Activated CD8-positive, alpha-beta T cell treated with anti-CD3 and anti-CD28 coated beads for 36 hours (primary cell): ENCODE measurements around the gene OSTF1. TPM values are rescaled to one million over a fixed set of nuclear protein-coding genes. Genes with fewer than 3 reads are reported as not detected.

ENCODE experiments used
- ATAC-seq: fragments of 200-7000 bp; cut with Tn5 transposase; one replicate; pipeline ENCODE4 v1.10.0; 2021; ENCODE audit warnings: mild to moderate bottlenecking, moderate library complexity
- CTCF ChIA-PET: fragments of 350-600 bp; sonication (Branson Sonifier 250); formaldehyde crosslinking; loops from one replicate; lab custom pipeline; 2021; ENCODE audit warnings: antibody characterized with exemption; lab: Charles Lee
- POLR2A ChIA-PET: fragments of 350-600 bp; sonication (Branson Sonifier 250); formaldehyde crosslinking; loops from one replicate; lab custom pipeline; 2021; ENCODE audit warnings: antibody characterized with exemption; lab: Charles Lee
- DNase-seq: peaks from one replicate; pipeline ENCODE4 v3.0.0-alpha.2; 2020
- H3K27ac Mint-ChIP-seq: one replicate; pipeline ENCODE4 v1.8.0; 2021; ENCODE audit warnings: mild to moderate bottlenecking, mixed read lengths
- H3K27me3 Mint-ChIP-seq: one replicate; pipeline ENCODE4 v1.8.0; 2021; ENCODE audit warnings: mixed read lengths
- H3K36me3 Mint-ChIP-seq: one replicate; pipeline ENCODE4 v1.8.0; 2021; ENCODE audit warnings: low read depth, mixed read lengths
- H3K4me1 Mint-ChIP-seq: one replicate; pipeline ENCODE4 v1.8.0; 2021; ENCODE audit warnings: low read depth, mixed read lengths
- H3K4me3 Mint-ChIP-seq: one replicate; pipeline ENCODE4 v1.8.0; 2021; ENCODE audit warnings: mild to moderate bottlenecking, moderate library complexity, mixed read lengths
- H3K9me3 Mint-ChIP-seq: one replicate; pipeline ENCODE4 v1.8.0; 2021; ENCODE audit warnings: mixed read lengths
- intact Hi-C: fragments of 100-400 bp; cut with micrococcal nuclease; formaldehyde crosslinking; loops from one replicate; pipeline ENCODE4 v1.10.0; 2022
- total RNA-seq, 2 experiments: library from RNA; stranded (reverse); gene quantifications; one replicate each; pipeline ENCODE4 v1.2.3, GENCODE V29; 2021
- TF ChIP-seq, protein P1 (sequence below): fragments of 200-600 bp; IDR thresholded peaks from one replicate; pipeline ENCODE4 v1.8.0; 2022; ENCODE audit warnings: antibody characterized with exemption, mild to moderate bottlenecking

Gene OSTF1
- total RNA-seq, 2 experiments from 2014 or later = 52.2 to 55.3 TPM

- Mint-ChIP-seq H3K36me3 (peaks cover 4% of the 10 kb centered on the region), H3K9me3 (no peaks in the 10 kb centered on the region), H3K27ac (peak overlapping the region; percentile 60), H3K4me3 (peak overlapping the region; percentile 5), H3K4me1 (peaks cover 61% of the 10 kb centered on the region), H3K27me3 (no peaks in the 10 kb centered on the region)
- intact Hi-C loops = no loop called here
- ChIA-PET POLR2A (interaction anchor here (0.6 to 1.7 kb wide), 8 partner anchors 8 to 141 kb away, joined by 3 to 10 read pairs (median 3); no protein-coding TSS in a partner anchor), CTCF (interaction anchor here (0.6 to 1.8 kb wide), 7 partner anchors 10 to 93 kb away, joined by 3 to 8 read pairs (median 3); partner anchors contain the start of gene CARNMT1)
- TF ChIP-seq, protein P1, sequence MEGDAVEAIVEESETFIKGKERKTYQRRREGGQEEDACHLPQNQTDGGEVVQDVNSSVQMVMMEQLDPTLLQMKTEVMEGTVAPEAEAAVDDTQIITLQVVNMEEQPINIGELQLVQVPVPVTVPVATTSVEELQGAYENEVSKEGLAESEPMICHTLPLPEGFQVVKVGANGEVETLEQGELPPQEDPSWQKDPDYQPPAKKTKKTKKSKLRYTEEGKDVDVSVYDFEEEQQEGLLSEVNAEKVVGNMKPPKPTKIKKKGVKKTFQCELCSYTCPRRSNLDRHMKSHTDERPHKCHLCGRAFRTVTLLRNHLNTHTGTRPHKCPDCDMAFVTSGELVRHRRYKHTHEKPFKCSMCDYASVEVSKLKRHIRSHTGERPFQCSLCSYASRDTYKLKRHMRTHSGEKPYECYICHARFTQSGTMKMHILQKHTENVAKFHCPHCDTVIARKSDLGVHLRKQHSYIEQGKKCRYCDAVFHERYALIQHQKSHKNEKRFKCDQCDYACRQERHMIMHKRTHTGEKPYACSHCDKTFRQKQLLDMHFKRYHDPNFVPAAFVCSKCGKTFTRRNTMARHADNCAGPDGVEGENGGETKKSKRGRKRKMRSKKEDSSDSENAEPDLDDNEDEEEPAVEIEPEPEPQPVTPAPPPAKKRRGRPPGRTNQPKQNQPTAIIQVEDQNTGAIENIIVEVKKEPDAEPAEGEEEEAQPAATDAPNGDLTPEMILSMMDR = no peak
- DNase-seq = no peak
- no peak for ATAC-seq
Measured at GRCh38 chr9:75092766-75093165, 4.5 kb downstream of the OSTF1 start.

GRCh38 chr9:75096796-75097195 is 8.5 kb downstream of the OSTF1 start:
- CTCF ChIA-PET = no interaction called here
- H3K4me3 Mint-ChIP-seq = no peak overlapping the region
- intact Hi-C loops = no loop called here
- no peak for ATAC-seq
- H3K27ac Mint-ChIP-seq = no peak overlapping the region
- peaks cover 59% of the 10 kb centered on the region for H3K4me1 Mint-ChIP-seq
- TF ChIP-seq, protein P1 = no peak
- no peaks in the 10 kb centered on the region for H3K27me3 Mint-ChIP-seq
- peaks cover 4% of the 10 kb centered on the region for H3K36me3 Mint-ChIP-seq
- POLR2A ChIA-PET = interaction anchor here (1.4 to 1.5 kb wide), 2 partner anchors 11 to 14 kb away, joined by 3 read pairs; no protein-coding TSS in a partner anchor
- no peaks in the 10 kb centered on the region for H3K9me3 Mint-ChIP-seq
- no peak for DNase-seq

- Mint-ChIP-seq H3K27ac (peak overlapping the region; percentile 62), H3K36me3 (peaks cover 11% of the 10 kb centered on the region)
- ATAC-seq = no peak
Measured at GRCh38 chr9:75101004-75101588, 12.8 kb downstream of the OSTF1 start.

DNA sequence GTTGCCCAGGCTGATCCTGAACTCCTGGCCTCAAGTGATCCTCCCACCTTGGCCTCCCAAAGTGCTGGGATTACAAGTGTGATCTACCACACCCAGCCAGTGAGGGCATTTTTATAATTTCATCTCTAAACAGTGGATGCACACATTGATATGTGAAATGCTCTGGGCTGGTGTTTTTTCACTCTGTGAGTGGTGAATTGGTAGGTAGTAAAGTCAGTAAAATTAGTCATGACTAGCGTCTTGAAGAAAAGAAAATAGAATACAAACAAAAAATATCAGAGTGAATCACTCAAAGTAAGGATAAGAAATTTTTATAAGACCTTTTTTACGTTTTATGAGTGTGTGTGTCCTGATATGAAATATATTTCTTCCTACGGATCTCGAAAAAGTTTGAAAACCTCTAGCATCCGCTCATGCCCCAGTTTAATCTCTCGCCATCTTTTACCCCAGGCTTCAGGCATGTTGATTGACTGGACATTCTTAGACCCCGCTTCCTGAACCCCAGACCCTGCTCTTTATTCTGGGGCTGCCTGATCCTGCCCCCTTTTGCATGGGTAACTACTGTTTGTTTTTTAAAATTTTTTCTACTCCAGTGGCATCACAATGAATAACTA is 14.0 kb downstream of the OSTF1 start:
- ChIA-PET CTCF (interaction anchor here (1.2 to 1.5 kb wide), 4 partner anchors 41 to 325 kb away, joined by 3 to 4 read pairs (median 4); no protein-coding TSS in a partner anchor), POLR2A (interaction anchor here (0.7 kb wide), 1 partner anchor 54 kb away, joined by 3 read pairs; no protein-coding TSS in a partner anchor)
- Mint-ChIP-seq H3K4me1 (peaks cover 47% of the 10 kb centered on the region), H3K27me3 (no peaks in the 10 kb centered on the region), H3K4me3 (no peak overlapping the region), H3K9me3 (no peaks in the 10 kb centered on the region), H3K36me3 (peaks cover 10% of the 10 kb centered on the region), H3K27ac (no peak overlapping the region)
- intact Hi-C loops = no loop called here
- TF ChIP-seq, protein P1 = no peak
- ATAC-seq = no peak
- DNase-seq = no peak

More at GRCh38 chr9:75101004-75101588, 12.8 kb downstream of the OSTF1 start:
- Mint-ChIP-seq H3K4me3 (no peak overlapping the region), H3K27me3 (no peaks in the 10 kb centered on the region), H3K4me1 (peaks cover 54% of the 10 kb centered on the region), H3K9me3 (no peaks in the 10 kb centered on the region)
- DNase-seq = no peak
- ChIA-PET POLR2A (interaction anchor here (0.7 to 1.4 kb wide), 3 partner anchors 9 to 55 kb away, joined by 3 to 5 read pairs (median 3); no protein-coding TSS in a partner anchor), CTCF (interaction anchor here (0.6 to 1.3 kb wide), 3 partner anchors 14 to 84 kb away, joined by 3 to 4 read pairs (median 3); no protein-coding TSS in a partner anchor)
- TF ChIP-seq, protein P1 = no peak
- intact Hi-C loops = no loop called here
